ENCODE measurements around the gene ACAN.

GRCh38 chr15:88845616-88846015, 42.4 kb downstream of the ACAN start:
- TF ChIP-seq CTCF (IDR thresholded peaks at IDR 0.05), result no peak
- no peak for TF ChIP-seq POLR2A (IDR thresholded peaks at IDR 0.05)
- no peak for TF ChIP-seq POLR2AphosphoS5 (IDR thresholded peaks at IDR 0.05)
